Measurements from ENCODE around the gene TOP3A.
"Not testable (repeated sequence)": the region's sequence is repeated elsewhere in the genome, so short reads cannot be mapped to it uniquely, and the experiment has no call there.

Gene TOP3A

GRCh38 chr17:18324140-18325050, 9.6 kb upstream of the TOP3A start:
- no peak for DNase-seq

GRCh38 chr17:18323507-18324139, 8.8 kb upstream of the TOP3A start:
- DNase-seq, result no peak

- no peak for DNase-seq
Observed at GRCh38 chr17:18323007-18323406, 8.2 kb upstream of the TOP3A start.

GRCh38 chr17:18322522-18322921, 7.7 kb upstream of the TOP3A start:
- DNase-seq, result no peak

GRCh38 chr17:18321309-18321708, 6.5 kb upstream of the TOP3A start:
- no peak for DNase-seq

- no peak for DNase-seq
Observed at GRCh38 chr17:18320301-18320700, 5.5 kb upstream of the TOP3A start.

GRCh38 chr17:18319604-18320256, 4.9 kb upstream of the TOP3A start:
- DNase-seq, result no peak

GRCh38 chr17:18318771-18319450, 4.1 kb upstream of the TOP3A start:
- DNase-seq, result no peak

- DNase-seq, result no peak
Observed at GRCh38 chr17:18318117-18318516, 3.3 kb upstream of the TOP3A start.

- no peak for DNase-seq
Observed at GRCh38 chr17:18315961-18316360, 1.2 kb upstream of the TOP3A start.

GRCh38 chr17:18315562-18315922, 748 bp upstream of the TOP3A start:
- no peak for DNase-seq

- no peak for DNase-seq
Observed at GRCh38 chr17:18314059-18314730, 599 bp downstream of the TOP3A start.

- no peak for DNase-seq
Observed at GRCh38 chr17:18309202-18309601, 5.6 kb downstream of the TOP3A start.

- DNase-seq, result not testable (repeated sequence)
Observed at GRCh38 chr17:18303206-18303605, 11.6 kb downstream of the TOP3A start.

- DNase-seq, result no peak
Observed at GRCh38 chr17:18300725-18301480, 13.9 kb downstream of the TOP3A start.

- not testable (repeated sequence) for DNase-seq
Observed at GRCh38 chr17:18298061-18298460, 16.7 kb downstream of the TOP3A start.

GRCh38 chr17:18291718-18292540, 22.9 kb downstream of the TOP3A start:
- DNase-seq, result no peak

- DNase-seq, result no peak
Observed at GRCh38 chr17:18285296-18285695, 29.5 kb downstream of the TOP3A start.

GRCh38 chr17:18281788-18282187, 33.0 kb downstream of the TOP3A start:
- no peak for DNase-seq

GRCh38 chr17:18280766-18281371, 33.9 kb downstream of the TOP3A start:
- DNase-seq, result no peak

- no peak for DNase-seq
Observed at GRCh38 chr17:18280249-18280648, 34.5 kb downstream of the TOP3A start.
